HCEC 1CT (cell line): ENCODE data around the gene BABAM2.
"Not testable (repeated sequence)": the region's sequence is repeated elsewhere in the genome, so short reads cannot be mapped to it uniquely, and the experiment has no call there.

Source experiments
- DNase-seq: peaks from one replicate; pipeline ENCODE4 v3.0.0-alpha.2; 2017

Gene BABAM2

GRCh38 chr2:28320009-28320365 lies 429.5 kb downstream of the BABAM2 start:
- DNase-seq = no peak

- no peak for DNase-seq
These were observed 429.8 kb downstream of the BABAM2 start for GRCh38 chr2:28320371-28320770.

- no peak for DNase-seq
These were observed 430.9 kb downstream of the BABAM2 start for GRCh38 chr2:28321426-28321825.

- DNase-seq = no peak
These were observed 431.5 kb downstream of the BABAM2 start for GRCh38 chr2:28322051-28322450.

- DNase-seq = no peak
These were observed 431.9 kb downstream of the BABAM2 start for GRCh38 chr2:28322456-28322855.

- DNase-seq = no peak
These were observed 432.5 kb downstream of the BABAM2 start for GRCh38 chr2:28322981-28323396.

GRCh38 chr2:28325173-28325566 lies 434.6 kb downstream of the BABAM2 start:
- no peak for DNase-seq

- no peak for DNase-seq
These were observed 435.3 kb downstream of the BABAM2 start for GRCh38 chr2:28325567-28326468.

GRCh38 chr2:28326469-28326805 lies 435.9 kb downstream of the BABAM2 start:
- DNase-seq = no peak

- DNase-seq = no peak
These were observed 436.5 kb downstream of the BABAM2 start for GRCh38 chr2:28326881-28327505.

GRCh38 chr2:28327581-28327955 lies 437.0 kb downstream of the BABAM2 start:
- DNase-seq = no peak

- DNase-seq = peak; percentile 50
These were observed 437.7 kb downstream of the BABAM2 start for GRCh38 chr2:28327956-28328922.

GRCh38 chr2:28329184-28329583 lies 438.7 kb downstream of the BABAM2 start:
- DNase-seq = no peak

GRCh38 chr2:28330722-28331121 lies 440.2 kb downstream of the BABAM2 start:
- not testable (repeated sequence) for DNase-seq

GRCh38 chr2:28331797-28332196 lies 441.3 kb downstream of the BABAM2 start:
- DNase-seq = not testable (repeated sequence)

- DNase-seq = no peak
These were observed 442.2 kb downstream of the BABAM2 start for GRCh38 chr2:28332696-28333095.

- DNase-seq = no peak
These were observed 443.3 kb downstream of the BABAM2 start for GRCh38 chr2:28333606-28334526.

GRCh38 chr2:28334527-28334894 lies 444.0 kb downstream of the BABAM2 start:
- no peak for DNase-seq

GRCh38 chr2:28335265-28335664 lies 444.7 kb downstream of the BABAM2 start:
- DNase-seq = not testable (repeated sequence)

GRCh38 chr2:28335666-28336065 lies 445.1 kb downstream of the BABAM2 start:
- no peak for DNase-seq

- DNase-seq = no peak
These were observed 445.9 kb downstream of the BABAM2 start for GRCh38 chr2:28336264-28336980.
